Neuron (in vitro differentiated cells): Measurements from ENCODE around the gene SLC16A10.
"Not testable (repeated sequence)": the region's sequence is repeated elsewhere in the genome, so short reads cannot be mapped to it uniquely, and the experiment has no call there.

Experiments
- H2AFZ ChIP-seq: one replicate; pipeline ENCODE4 v1.6.1; 2013; ENCODE audit warnings: low read depth, mild to moderate bottlenecking, inconsistent platforms, low read length, moderate library complexity
- H3K27me3 ChIP-seq: one replicate; pipeline ENCODE4 v1.6.1; 2013; ENCODE audit warnings: low read length; ENCODE audit not compliant: insufficient read depth
- H3K36me3 ChIP-seq: one replicate; pipeline ENCODE4 v1.6.1; 2013; ENCODE audit warnings: low read length; ENCODE audit not compliant: insufficient read depth
- H3K4me1 ChIP-seq: one replicate; pipeline ENCODE4 v1.6.1; 2013; ENCODE audit warnings: low read length; ENCODE audit not compliant: insufficient read depth
- H3K4me3 ChIP-seq: 2 replicates; pipeline ENCODE4 v1.5.1; 2013; ENCODE audit warnings: mild to moderate bottlenecking, low read length, moderate library complexity
- H3K9me3 ChIP-seq: one replicate; pipeline ENCODE4 v1.6.1; 2013; ENCODE audit warnings: low read length

SLC16A10 gene

DNA sequence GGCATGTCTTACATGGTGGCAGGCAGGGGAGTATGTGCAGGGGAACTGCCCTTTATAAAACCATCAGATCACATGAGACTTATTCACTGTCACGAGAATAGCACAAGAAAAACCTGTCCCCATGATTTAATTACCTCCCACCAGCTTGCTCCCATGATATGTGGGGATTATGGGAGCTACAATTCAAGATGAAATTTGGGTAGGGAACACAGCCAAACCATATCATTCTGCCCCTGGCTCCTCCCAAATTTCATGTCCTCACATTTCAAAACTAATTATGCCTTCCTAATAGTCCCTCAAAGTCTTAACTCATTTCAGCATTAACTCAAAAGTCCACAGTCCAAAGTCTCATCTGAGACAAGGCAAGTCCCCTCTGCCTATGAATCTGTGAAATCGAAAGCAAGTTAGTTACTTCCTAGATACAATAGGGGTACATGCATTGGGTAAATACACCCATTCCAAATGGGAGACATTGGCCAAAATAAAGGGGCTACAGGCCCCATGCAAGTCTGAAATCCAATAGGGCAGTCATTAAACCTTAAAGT lies 102.4 kb downstream of the SLC16A10 start:
- H2AFZ ChIP-seq, H3K9me3 ChIP-seq, H3K4me1 ChIP-seq, H3K36me3 ChIP-seq, H3K27me3 ChIP-seq, H3K4me3 ChIP-seq: not testable (repeated sequence)

DNA sequence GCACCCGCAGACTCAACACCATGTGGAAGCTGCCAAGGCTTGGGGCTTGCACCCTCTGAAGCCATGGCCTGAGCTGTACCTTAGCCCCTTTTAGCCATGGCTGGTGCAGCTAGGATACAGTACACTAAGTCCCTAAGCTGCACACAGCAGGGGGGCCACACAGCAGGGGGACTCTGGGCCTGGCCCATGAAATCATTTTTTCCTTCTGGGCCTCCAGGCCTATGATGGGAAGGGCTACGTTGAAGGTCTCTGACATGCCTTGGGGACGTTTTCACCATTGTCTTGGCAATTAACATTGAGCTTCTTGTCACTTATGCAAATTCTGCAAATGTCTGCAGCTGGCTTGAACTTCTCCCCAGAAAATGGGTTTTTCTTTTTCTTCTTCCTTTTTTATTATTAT lies 103.3 kb downstream of the SLC16A10 start:
- H3K27me3 ChIP-seq: no peaks in the 10 kb centered on the region
- no peaks in the 10 kb centered on the region for H3K36me3 ChIP-seq

DNA sequence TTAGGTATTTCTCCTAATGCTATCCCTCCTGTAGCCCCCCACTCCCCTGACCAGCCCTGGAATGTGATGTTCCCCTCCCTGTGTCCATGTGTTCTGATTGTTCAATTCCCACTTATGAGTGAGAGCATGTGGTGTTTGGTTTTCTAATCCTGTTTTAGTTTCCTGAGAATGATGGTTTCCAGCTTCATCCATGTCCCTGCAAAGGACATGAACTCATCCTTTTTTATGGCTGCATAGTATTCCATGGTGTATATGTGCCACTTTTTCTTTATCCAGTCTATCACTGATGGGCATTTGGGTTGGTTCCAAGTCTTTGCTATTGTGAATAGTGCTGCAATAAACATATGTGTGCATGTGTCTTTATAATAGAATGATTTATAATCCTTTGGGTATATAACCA lies 103.8 kb downstream of the SLC16A10 start:
- H3K9me3 ChIP-seq, H3K36me3 ChIP-seq, H3K4me3 ChIP-seq, H3K27me3 ChIP-seq, H2AFZ ChIP-seq, H3K4me1 ChIP-seq: not testable (repeated sequence)

More for the DNA sequence above, 103.3 kb downstream of the SLC16A10 start:
- H3K4me3 ChIP-seq: no peak overlapping the region
- H3K9me3 ChIP-seq: peaks cover 4% of the 10 kb centered on the region
- no peak overlapping the region for H2AFZ ChIP-seq
- no peaks in the 10 kb centered on the region for H3K4me1 ChIP-seq

DNA sequence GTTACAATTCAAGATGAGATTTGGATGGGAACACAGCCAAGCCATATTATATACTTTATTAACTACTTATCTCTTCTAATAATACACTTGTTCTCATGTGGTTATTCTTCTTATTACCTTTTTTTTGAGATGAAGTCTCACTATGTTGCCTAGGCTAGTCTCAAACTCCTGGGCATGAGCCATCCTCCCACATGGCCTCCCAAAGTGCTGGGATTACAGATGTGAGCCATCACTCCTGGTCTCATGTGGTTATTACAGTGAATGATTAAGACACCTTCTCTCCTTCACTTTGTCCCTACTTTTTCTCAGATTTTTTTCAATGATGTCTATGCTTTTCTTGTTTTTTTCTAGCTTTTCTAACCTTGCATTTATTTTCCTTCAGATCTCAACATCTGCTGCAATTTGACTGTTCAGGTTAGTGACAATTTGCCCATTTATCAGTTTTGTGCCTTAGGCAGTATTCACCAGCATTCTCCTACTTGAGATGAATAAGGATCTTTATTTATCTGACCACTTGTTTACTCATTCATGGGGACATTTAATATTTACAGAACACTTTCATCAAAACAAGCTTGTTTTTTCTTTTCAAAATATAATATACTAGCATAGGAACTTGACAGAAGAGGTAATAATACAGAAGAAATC lies 105.7 kb downstream of the SLC16A10 start:
- H2AFZ ChIP-seq: no peak overlapping the region
- no peaks in the 10 kb centered on the region for H3K36me3 ChIP-seq
- H3K9me3 ChIP-seq: peaks cover 4% of the 10 kb centered on the region
- no peaks in the 10 kb centered on the region for H3K27me3 ChIP-seq
- no peak overlapping the region for H3K4me3 ChIP-seq
- H3K4me1 ChIP-seq: no peaks in the 10 kb centered on the region

DNA sequence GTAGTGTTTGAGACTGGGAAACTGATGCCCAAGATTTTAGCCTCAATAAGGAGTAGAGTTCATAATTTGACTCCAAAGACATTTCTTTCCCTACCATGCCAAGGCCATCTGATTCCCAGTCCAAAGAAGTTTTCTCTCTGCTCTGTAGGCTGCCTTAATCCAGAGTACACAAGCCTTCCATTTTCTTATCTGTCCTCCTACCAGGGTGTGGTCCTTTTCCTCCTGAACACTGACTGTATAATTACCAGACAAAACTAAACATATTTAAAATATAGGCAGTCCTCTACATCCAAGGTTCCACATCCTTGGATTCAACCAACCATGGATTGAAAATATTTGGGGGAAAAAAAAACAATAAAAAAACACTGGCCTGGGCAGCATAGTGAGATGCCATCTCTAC lies 108.4 kb downstream of the SLC16A10 start:
- Histone ChIP-seq H3K9me3 (peaks cover 1% of the 10 kb centered on the region), H2AFZ (no peak overlapping the region), H3K27me3 (no peaks in the 10 kb centered on the region), H3K4me3 (no peak overlapping the region), H3K4me1 (peaks cover 18% of the 10 kb centered on the region), H3K36me3 (no peaks in the 10 kb centered on the region)

DNA sequence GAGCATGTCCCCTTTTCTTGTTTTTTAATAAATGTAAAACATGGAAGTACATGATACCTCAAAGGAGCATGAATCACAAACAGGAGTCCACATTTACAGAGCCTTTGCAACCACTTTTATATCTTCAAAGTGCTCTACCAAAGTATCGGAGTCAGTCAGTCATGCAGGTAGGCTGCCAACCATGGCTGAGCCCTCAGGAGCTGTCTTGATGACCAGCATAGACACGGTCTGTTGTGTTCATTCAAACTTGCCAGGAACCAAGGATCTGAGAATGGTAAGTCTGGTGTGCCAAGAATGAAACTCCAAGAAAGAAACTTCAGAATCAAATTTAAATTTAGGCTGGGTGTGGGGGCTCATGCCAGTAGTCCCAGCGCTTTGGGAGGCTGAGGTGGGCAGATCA lies 111.5 kb downstream of the SLC16A10 start:
- Histone ChIP-seq H2AFZ (no peak overlapping the region), H3K9me3 (no peaks in the 10 kb centered on the region), H3K36me3 (no peaks in the 10 kb centered on the region), H3K27me3 (no peaks in the 10 kb centered on the region), H3K4me3 (no peak overlapping the region), H3K4me1 (peaks cover 25% of the 10 kb centered on the region)

DNA sequence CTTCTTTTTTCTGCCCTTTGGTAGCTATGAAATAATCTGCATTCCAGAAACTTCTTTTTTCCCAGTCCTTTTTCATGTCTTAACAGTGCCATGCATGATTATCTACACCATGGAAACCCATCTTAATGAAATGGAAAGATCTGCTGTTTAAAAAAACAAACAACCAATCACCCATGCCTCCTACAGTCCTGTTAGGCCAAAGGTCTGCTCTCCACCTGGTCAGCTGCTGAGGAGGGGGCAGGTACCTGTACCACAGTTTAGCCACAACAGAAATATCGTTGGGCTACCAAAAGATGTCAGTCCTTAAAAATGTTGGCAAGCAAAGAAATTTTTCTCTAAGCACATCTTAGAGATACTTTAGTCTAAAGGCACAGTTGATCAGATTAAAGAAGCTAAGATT lies 112.6 kb downstream of the SLC16A10 start:
- Histone ChIP-seq H3K4me3 (no peak overlapping the region), H3K9me3 (no peaks in the 10 kb centered on the region), H3K27me3 (no peaks in the 10 kb centered on the region), H2AFZ (no peak overlapping the region), H3K36me3 (no peaks in the 10 kb centered on the region), H3K4me1 (peaks cover 25% of the 10 kb centered on the region)

DNA sequence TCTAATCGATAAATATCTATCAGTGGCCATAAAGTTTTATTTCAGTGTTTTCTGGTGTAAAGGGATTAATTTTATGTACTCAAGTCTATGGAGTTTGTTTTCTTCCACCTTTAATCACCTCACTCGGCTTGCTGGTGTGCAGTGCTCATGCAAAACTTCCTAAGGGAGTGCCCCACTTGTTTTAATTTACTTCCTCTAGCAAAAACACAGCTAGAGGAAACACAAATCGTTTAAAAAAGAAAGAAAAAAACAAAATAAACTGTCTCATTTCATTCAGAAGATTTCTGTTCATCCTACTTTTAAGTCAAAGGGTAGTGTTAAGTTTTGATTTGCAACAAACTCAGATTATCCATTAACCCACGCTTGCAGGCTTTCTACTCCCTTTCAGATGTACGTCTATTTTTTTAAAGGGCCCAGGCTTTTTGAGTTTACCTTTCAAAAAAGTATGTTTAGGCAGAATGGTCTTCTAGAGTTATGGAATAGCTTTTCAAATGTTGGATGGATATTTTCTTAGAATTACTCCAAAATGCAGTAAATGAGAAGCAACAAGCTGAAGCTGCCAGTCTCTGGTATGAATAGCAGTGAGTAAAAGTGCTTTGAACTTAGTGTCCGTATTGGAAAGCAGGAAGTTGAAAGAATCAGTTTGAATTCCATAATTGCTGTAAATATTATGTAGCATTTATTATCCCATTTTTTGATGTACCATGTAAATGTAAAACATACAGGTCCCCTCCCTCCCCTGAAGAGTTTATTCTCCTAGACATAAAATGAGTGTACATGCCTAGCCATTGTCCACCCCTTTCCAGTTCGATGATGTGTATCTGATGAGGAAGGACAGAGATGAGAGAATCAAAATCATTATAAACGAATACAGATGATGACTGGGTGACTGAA lies 113.3 kb downstream of the SLC16A10 start:
- no peaks in the 10 kb centered on the region for H3K27me3 ChIP-seq
- peak overlapping the region; percentile 7 for H3K4me3 ChIP-seq

DNA sequence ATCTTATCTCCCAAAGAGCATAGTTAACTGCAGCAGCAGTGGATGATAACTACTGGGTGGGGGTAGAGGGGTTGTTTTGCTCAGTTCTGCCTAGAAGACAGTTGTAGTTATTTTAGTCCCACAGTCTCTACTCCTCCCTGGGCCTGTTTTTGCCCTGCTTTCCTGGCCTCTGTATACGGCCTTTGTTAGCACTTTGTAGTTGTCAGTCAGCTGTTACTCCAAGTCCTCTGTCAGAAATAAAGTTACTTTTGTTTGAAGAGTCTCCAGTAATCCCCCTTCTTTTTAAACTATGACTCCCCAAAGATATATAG lies 113.9 kb downstream of the SLC16A10 start:
- Histone ChIP-seq H3K4me1 (peaks cover 25% of the 10 kb centered on the region), H3K4me3 (no peak overlapping the region)

More for the DNA sequence above, 113.3 kb downstream of the SLC16A10 start:
- Histone ChIP-seq H3K9me3 (no peaks in the 10 kb centered on the region), H2AFZ (peak overlapping the region; percentile 74), H3K36me3 (no peaks in the 10 kb centered on the region), H3K4me1 (peaks cover 25% of the 10 kb centered on the region)

DNA sequence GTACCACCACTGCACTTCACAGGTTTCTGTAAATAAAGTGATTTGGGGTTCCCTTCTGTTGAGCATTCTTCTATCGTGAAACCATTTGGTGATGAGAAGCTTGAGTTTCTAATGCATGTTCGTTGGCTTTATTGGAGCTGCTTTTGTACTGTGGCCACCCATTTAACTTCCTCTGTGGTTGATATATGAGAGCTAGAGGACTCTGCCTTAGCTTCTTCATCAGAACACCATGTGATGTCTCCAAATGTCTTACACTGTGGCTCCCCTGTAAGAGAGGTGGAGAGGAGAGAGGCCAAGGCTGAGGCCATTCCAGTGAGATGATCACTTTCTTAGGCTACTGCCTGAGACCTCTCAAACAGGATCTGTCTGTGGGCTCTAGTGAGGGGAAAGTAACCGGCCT lies 114.5 kb downstream of the SLC16A10 start:
- H2AFZ ChIP-seq: no peak overlapping the region
- no peaks in the 10 kb centered on the region for H3K36me3 ChIP-seq
- H3K27me3 ChIP-seq: no peaks in the 10 kb centered on the region
- H3K9me3 ChIP-seq: no peaks in the 10 kb centered on the region
- no peak overlapping the region for H3K4me3 ChIP-seq
- H3K4me1 ChIP-seq: peaks cover 25% of the 10 kb centered on the region

More for the DNA sequence above, 113.9 kb downstream of the SLC16A10 start:
- Histone ChIP-seq H2AFZ (peak overlapping the region; percentile 74), H3K27me3 (no peaks in the 10 kb centered on the region), H3K9me3 (no peaks in the 10 kb centered on the region), H3K36me3 (no peaks in the 10 kb centered on the region)

DNA sequence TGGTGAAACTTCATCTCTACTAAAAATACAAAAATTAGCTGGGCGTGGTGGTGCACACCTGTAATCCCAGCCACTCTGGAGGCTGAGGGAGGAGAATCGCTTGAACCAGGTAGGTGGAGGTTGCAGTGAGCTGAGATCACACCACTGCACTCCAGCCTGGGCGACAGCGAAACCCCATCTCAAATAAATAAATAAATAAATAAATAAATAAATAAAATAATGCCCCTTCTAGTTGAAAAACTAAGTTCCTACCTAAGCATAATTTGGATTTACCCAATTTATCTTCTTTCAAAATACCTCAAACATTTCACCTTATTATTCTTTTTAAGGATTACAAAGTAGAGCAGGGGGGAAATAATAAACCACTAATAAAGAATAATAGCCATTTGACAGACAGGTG lies 116.2 kb downstream of the SLC16A10 start:
- H3K36me3 ChIP-seq, H2AFZ ChIP-seq, H3K27me3 ChIP-seq, H3K9me3 ChIP-seq, H3K4me3 ChIP-seq: not testable (repeated sequence)
- H3K4me1 ChIP-seq: peaks cover 25% of the 10 kb centered on the region

DNA sequence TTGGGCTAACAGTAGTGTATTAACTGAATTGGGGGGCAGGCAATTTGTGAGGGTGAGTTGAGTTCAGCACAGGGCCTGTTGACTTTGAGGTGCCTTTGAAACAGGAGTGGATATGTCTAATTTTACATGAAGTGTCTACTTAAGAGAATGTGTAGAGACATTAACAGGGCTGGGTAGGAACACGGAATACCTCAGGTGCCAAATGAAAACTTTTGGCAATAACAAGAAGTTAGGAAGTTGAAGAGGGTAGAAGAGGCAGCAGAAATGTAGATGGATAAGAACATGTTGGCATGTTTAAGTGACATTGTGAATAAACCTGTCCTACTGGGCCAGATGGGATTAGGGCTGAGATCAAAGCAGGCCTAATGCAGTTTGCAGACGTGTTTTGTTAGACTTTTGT lies 117.0 kb downstream of the SLC16A10 start:
- Histone ChIP-seq H3K27me3 (no peaks in the 10 kb centered on the region), H3K4me1 (peaks cover 20% of the 10 kb centered on the region), H2AFZ (no peak overlapping the region), H3K4me3 (no peak overlapping the region), H3K36me3 (no peaks in the 10 kb centered on the region), H3K9me3 (no peaks in the 10 kb centered on the region)

DNA sequence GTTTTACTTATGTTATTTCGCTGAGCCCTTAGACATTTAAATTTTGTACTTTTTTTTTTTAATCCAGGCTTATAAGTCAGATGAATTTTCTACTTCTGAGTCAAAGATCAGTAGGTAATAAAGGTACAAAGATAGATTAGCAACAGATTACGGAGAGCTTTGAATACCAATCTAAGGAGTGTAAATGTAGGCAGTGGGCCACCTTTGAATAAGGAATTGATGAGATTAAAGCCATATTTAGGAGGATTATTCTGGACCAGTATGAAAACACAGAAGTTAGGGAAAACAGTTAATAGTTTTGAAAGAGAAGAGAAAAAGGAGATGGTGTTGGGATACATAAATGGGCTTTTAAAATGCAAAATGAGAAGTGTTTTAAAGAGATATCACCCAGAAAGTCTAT lies 117.6 kb downstream of the SLC16A10 start:
- Histone ChIP-seq H3K4me3 (no peak overlapping the region), H3K27me3 (no peaks in the 10 kb centered on the region), H3K36me3 (no peaks in the 10 kb centered on the region), H3K4me1 (peaks cover 14% of the 10 kb centered on the region), H3K9me3 (no peaks in the 10 kb centered on the region), H2AFZ (no peak overlapping the region)
